Ramos (cell line): ENCODE results near the gene SLC38A9.
"Not testable (repeated sequence)": the region's sequence is repeated elsewhere in the genome, so short reads cannot be mapped to it uniquely, and the experiment has no call there.

ENCODE experiments used
- in situ Hi-C: fragments of 300-500 bp; cut with MboI; formaldehyde crosslinking; loops from one replicate; pipeline ENCODE4 v1.14.3; 2022; ENCODE audit warnings: low sequenced_read_pairs; ENCODE audit not compliant: unreplicated experiment

The SLC38A9 gene

GRCh38 chr5:55620766-55621160 lies 91.4 kb downstream of the SLC38A9 start:
- in situ Hi-C loops, result no loop called here

DNA sequence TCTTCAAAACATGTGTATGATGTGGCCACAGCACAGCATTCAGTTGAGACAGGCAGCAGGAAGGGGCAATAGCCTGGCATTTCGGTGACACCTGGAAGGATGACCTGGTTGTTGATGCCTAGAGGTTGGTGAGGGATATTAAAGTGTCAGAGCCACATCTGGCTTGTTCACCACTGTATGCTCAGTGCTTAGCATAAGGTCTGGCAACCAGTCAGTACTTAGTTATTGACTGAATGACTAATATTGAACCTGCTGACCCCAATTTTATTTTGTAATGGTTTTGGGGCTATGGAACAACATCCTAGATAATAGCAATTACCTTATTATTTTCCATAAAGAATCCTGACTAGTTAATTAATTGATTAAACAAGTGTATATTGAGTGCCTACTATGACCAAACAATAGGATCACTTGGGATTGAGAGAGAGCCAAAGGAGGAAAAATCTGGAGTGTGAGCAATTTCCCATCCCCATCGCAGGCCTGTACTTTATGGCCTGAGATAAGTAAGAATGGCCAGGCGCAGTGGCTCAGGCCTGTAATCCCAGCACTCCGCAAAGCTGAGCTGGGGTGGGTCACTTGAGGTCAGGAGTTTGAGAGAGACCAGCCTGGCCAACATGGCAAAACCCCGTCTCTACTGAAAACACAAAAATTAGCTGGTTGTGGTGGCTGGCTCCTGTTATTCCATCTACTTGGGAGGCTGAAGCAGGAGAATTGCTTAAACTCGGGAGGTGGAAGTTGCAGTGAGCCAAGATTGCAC lies 91.9 kb downstream of the SLC38A9 start:
- in situ Hi-C loops, result no loop called here

- in situ Hi-C loops, result no loop called here
Measured at GRCh38 chr5:55618318-55618717, 93.8 kb downstream of the SLC38A9 start.

DNA sequence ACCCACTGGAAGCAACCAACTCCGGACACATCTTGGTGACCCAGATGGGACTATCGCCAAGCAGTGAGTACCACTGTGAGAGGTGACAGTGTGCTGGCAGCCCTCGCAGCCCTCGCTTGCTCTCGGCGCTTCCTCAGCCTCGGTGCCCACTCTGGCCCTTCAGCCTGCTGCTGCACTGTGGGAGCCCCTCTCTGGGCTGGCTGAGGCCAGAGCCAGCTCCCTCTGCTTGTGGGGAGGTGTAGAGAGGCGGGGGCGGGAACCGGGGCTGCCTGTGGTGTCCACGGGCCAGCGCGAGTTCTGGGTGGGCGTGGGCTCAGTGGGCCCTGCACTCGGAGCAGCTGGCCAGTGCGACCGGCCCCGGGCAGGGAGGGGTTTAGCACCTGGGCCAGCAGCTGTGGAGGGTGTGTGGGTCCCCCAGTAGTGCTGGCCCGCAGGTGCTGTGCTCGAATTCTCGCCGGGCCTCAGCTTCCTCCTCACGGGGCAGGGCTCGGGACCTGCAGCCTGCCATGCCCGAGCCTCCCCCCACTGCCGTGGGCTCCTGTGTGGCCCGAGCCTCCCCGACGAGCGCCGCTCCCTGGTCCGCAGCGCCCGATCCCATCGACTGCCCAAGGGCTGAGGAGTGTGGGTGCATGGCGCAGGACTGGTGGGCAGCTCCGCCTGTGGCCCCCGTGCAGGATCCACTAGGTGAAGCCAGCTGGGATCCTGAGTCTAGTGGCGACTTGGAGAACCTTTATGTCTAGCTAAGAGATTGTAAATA lies 98.8 kb downstream of the SLC38A9 start:
- in situ Hi-C loops, result no loop called here

- in situ Hi-C loops, result no loop called here
Measured at GRCh38 chr5:55610542-55610941, 101.6 kb downstream of the SLC38A9 start.

- in situ Hi-C loops, result no loop called here
Measured at GRCh38 chr5:55609413-55609812, 102.7 kb downstream of the SLC38A9 start.

DNA sequence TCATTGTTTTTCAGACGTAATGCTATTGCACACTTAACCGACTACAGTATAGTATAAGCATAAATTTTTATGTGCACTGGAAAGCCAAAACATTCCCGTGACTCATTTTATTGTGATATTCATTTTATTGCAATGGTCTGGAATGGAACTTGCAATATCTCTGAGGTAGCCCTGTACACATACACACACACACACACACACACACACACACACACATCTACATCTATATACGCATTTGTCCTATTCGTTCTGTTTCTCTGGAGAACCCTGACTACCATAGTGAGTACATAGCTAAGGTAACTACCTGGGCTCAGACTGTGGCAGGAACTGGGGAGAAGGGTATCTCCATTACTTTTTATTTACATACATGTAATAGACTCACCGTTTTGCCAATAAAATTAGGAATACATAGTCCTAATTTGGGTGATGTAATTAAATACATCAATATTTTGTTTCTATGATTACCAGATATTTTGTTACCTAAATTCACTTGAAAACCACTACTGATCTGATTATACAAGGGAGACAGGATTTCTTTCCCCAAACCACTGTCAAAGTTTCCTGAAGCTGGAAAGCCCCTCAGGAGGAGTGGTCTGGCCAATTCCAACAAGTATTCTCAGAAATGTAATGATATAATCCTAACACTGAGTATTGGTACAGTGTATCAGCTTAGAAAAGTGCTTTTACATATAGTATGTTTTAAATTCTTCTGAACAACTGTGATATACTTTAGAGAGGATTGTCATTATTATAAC lies 103.4 kb downstream of the SLC38A9 start:
- in situ Hi-C loops, result no loop called here

- in situ Hi-C loops, result not testable (repeated sequence)
Measured at GRCh38 chr5:55607309-55607708, 104.8 kb downstream of the SLC38A9 start.

- in situ Hi-C loops, result no loop called here
Measured at GRCh38 chr5:55604611-55605067, 107.5 kb downstream of the SLC38A9 start.

- in situ Hi-C loops, result no loop called here
Measured at GRCh38 chr5:55603922-55604321, 108.2 kb downstream of the SLC38A9 start.

DNA sequence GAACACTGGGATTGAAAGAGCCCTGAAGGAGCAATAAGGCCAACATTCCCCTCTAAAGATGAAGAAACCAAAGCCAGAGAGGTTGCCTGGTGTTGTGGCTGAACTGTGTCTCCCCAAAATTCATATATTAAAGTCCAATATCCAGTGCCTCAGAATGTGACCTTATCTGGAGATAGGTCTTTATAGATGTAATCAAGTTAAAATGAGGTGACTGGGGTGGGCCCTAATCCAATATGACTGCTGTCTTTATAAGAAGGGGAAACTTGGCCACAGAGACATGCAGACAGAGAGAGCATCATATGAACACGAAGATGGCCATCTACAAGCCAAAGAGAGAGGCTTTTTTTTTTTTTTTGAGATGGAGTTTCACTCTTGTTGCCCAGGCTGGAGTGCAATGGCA lies 110.5 kb downstream of the SLC38A9 start:
- in situ Hi-C loops, result no loop called here

DNA sequence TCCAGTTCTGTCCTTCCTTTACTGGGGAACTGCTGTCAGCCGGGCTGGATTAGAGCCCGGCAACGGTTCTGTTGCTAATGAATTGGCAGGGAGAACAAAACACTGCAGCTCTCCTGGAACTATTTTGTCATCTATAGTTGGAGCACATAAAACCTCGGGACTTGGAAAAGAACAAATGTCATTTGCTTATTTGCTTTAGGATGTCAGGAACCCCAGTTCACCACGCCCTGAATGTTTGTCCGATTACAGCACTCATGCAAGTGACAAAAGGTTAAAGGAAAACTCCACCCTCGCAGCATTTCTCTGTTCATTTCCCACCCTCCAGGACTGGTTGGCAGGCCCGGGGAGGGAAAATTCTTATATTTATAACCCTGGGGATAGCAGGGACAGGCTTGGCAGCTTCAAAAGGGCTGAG lies 110.9 kb downstream of the SLC38A9 start:
- in situ Hi-C loops, result no loop called here

- in situ Hi-C loops, result no loop called here
Measured at GRCh38 chr5:55600497-55601203, 111.5 kb downstream of the SLC38A9 start.

- in situ Hi-C loops, result no loop called here
Measured at GRCh38 chr5:55600086-55600485, 112.0 kb downstream of the SLC38A9 start.

GRCh38 chr5:55599148-55600050 lies 112.7 kb downstream of the SLC38A9 start:
- in situ Hi-C loops, result no loop called here

DNA sequence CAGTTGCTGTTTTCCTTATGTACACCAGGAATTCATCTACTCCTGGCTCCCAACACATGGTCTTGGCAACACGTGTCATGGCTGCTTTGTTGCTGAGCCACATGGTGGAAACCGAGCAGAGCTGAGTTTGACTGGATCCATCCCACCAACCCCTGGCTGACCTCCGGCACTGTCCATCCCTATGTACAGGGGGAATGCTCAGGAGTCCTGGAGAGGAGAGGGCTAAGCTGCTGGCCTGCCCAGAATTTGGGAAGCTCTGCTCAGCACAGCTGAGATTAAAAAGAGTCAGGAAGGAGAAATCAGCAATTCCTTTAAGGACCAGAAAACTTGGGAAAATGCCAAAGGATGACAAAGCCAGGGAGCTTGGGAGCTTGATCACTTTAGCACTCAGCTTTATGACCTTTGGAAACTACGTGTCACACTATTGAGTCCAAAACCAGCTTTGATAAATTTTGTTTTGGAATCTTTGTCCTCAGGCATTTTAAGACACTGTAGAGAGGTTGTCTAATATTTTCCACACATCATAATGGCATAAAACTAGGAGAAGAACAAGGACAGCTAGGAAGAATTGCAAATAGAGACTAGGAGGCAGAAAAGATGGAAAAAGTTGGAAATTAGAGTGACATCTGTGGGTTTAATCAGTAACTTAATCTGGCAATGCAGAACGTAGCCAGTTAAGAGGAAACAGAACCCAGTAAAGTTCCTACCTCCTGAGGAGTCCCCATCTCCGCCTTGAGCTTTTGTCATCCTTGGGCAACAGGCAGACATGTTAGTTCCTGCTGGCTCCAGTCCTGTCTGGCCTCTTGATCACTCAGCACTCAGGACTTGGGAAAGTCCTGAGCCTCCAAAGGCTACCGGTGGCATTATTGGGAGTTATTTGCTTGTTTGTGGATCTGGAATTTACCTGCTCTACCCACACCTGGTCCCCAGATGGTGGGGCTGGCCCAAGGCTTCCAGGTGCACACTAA lies 114.8 kb downstream of the SLC38A9 start:
- in situ Hi-C loops, result no loop called here

- in situ Hi-C loops, result no loop called here
Measured at GRCh38 chr5:55594671-55595070, 117.5 kb downstream of the SLC38A9 start.

DNA sequence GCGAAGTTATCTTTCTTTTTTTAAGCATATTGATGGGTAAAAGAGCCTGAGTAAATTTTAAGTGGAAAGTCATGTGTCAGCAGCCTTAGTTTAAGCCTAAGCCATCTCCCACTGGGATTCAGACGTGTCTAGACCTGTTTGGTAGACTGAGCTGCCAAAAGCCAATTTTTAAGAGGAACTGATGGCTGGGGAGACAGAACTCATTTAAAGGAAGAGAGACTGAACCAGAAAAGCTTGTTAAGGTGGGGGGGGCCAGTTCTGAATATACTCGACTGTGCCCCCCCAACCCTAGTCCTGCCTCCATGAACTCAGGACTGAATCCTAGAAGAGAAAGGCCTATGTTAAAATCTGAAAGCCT lies 119.0 kb downstream of the SLC38A9 start:
- in situ Hi-C loops, result no loop called here
